ENCODE results near the gene PHF21B.
"Not testable (repeated sequence)": the region's sequence is repeated elsewhere in the genome, so short reads cannot be mapped to it uniquely, and the experiment has no call there.

The PHF21B gene

DNA sequence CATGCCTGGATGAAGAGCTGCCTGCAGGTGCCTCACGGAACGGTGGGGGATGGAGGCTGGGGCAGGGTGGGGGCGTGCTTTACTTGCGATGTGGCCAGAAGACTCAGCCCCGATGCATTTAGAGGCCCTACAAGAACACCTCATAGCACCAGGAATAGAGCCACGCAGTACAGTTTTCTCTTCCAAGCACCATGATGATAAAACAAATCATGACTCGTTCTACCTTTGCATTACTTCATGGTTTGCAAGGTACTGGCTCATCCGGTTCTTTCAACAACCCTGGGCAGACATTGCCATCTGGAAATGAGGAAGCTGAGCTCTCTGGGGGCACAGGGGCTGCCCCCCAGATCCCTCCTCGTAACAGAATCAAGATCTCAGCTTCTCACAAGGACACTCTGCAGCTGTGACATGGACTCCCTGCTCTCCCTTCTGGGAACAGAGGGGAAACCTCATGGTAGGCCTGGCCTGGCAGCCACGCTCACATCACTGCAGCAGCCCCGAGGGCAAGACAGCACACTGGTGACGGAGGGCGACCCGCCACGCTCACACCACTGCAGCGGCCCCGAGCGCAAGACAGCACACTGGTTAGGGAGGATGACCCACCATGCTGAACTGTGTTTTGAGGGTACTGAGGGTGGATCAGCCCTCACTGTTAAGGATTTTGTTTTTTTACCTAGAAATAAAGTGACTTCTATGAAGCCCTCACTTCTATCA, 46.9 kb downstream of the PHF21B start:
- H3K9me3 ChIP-seq (ENCODE audit: severe bottlenecking), result no peaks in the 10 kb centered on the region
- no peak overlapping the region for H3K4me3 ChIP-seq (ENCODE audit: severe bottlenecking)
- TF ChIP-seq, protein P1, sequence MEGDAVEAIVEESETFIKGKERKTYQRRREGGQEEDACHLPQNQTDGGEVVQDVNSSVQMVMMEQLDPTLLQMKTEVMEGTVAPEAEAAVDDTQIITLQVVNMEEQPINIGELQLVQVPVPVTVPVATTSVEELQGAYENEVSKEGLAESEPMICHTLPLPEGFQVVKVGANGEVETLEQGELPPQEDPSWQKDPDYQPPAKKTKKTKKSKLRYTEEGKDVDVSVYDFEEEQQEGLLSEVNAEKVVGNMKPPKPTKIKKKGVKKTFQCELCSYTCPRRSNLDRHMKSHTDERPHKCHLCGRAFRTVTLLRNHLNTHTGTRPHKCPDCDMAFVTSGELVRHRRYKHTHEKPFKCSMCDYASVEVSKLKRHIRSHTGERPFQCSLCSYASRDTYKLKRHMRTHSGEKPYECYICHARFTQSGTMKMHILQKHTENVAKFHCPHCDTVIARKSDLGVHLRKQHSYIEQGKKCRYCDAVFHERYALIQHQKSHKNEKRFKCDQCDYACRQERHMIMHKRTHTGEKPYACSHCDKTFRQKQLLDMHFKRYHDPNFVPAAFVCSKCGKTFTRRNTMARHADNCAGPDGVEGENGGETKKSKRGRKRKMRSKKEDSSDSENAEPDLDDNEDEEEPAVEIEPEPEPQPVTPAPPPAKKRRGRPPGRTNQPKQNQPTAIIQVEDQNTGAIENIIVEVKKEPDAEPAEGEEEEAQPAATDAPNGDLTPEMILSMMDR (IDR thresholded peaks at IDR 0.05; ENCODE audit: poor library complexity, severe bottlenecking), result no peak
- no peaks in the 10 kb centered on the region for H3K36me3 ChIP-seq (ENCODE audit: low read depth)
- ATAC-seq (ENCODE audit: low read depth) (no peak), DNase-seq (ENCODE audit: low spot score) (no peak)
- no peaks in the 10 kb centered on the region for H3K4me1 ChIP-seq (ENCODE audit: insufficient read depth, poor library complexity, severe bottlenecking)
- H3K27me3 ChIP-seq (ENCODE audit: insufficient read depth, poor library complexity, severe bottlenecking), result no peaks in the 10 kb centered on the region
- H3K27ac ChIP-seq (ENCODE audit: poor library complexity, severe bottlenecking), result no peak overlapping the region

DNA sequence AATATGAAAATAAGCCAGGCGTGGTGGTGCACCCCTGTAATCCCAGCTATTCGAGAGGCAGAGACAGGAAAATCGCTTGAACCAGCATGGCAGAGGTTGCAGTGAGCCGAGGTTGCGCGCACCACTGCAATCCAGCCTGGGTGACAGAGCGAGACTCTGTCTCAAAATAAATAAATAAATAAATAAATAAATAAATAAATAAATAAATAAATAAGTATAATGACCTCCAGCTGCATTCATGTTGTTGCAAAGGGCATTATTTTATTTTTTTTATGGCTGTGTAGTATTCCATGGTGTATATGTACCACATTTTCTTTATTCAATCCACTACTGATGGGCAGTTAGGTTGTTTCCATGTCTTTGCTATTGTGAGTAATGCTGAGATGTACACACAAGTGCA, 48.1 kb downstream of the PHF21B start:
- H3K4me1 ChIP-seq (ENCODE audit: insufficient read depth, poor library complexity, severe bottlenecking), result not testable (repeated sequence)

DNA sequence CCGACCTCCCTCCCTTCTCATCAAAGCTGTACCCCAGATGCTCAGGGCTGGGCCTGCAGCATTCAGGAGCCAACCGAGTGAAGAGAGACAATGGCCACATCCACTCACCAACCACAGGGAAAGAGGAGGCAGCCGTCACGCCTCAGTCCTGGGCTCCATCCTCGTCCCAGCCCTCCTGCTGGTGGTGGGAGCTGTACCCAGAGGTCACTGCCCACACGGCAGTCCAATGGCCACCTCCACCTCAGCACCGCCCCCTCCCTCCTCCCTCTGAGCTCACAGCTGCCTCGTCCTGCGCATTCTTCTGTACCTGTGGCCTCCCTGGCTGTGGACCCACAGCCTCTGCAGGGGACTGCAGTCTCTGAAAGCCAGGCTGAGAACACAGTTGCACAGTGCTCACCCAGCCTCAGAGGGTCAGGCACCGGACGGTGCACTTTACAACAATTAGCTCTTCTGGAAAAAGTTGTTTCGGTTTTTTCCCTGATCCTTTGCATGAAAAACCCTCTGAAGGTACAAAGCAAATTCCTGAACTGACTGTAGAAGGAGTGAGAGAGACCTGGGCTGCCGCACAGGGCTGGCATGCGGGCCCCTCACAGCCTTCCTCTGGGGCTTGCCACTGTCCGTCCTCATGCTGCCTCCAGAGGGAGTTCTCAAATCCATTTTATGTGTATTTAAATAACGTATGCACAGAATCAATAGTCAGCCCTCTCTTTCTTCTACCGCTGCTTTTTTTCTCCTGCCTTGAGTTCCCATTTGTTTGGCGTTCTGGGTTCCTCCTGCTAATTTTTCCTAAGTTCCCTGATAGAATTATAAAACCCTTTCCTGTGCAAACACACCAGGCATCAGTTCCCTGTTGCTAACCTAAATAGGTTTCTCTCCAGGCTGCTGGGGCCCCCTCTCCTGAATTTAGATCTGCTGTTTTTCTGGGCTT, 52.7 kb downstream of the PHF21B start:
- no peak for ATAC-seq (ENCODE audit: low read depth)
- H3K4me1 ChIP-seq (ENCODE audit: insufficient read depth, poor library complexity, severe bottlenecking), result no peaks in the 10 kb centered on the region
- peaks cover 15% of the 10 kb centered on the region for H3K27me3 ChIP-seq (ENCODE audit: insufficient read depth, poor library complexity, severe bottlenecking)

More for the DNA sequence above, 48.1 kb downstream of the PHF21B start:
- H3K9me3 ChIP-seq (ENCODE audit: severe bottlenecking); H3K27ac ChIP-seq (ENCODE audit: poor library complexity, severe bottlenecking); ATAC-seq (ENCODE audit: low read depth); H3K27me3 ChIP-seq (ENCODE audit: insufficient read depth, poor library complexity, severe bottlenecking); H3K36me3 ChIP-seq (ENCODE audit: low read depth); DNase-seq (ENCODE audit: low spot score); H3K4me3 ChIP-seq (ENCODE audit: severe bottlenecking): not testable (repeated sequence)

DNA sequence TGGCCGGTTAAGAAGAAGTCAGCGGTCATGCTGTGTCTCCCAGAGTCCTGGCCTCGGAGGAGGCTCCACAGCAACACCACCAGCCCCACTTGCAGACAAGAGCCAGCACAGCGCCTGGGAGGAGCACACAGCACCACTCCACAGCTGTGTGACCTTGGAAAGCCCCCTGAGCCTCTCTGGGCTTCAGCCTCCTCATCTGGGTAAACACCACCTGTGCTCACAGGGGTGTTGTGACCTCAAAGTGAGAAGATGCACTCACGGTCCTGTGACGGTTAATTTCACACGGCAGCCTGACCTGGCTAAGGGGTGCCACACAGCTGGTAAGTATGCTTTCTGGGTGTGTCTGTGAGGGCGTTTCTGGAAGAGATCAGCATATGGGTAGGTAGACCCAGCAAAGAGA, 54.7 kb downstream of the PHF21B start:
- no peaks in the 10 kb centered on the region for H3K36me3 ChIP-seq (ENCODE audit: low read depth)
- no peak for DNase-seq (ENCODE audit: low spot score)
- TF ChIP-seq, protein P1 (IDR thresholded peaks at IDR 0.05; ENCODE audit: poor library complexity, severe bottlenecking), result no peak
- ATAC-seq (ENCODE audit: low read depth), result no peak
- no peaks in the 10 kb centered on the region for H3K9me3 ChIP-seq (ENCODE audit: severe bottlenecking)
- no peak overlapping the region for H3K4me3 ChIP-seq (ENCODE audit: severe bottlenecking)
- H3K27me3 ChIP-seq (ENCODE audit: insufficient read depth, poor library complexity, severe bottlenecking), result peaks cover 15% of the 10 kb centered on the region
- no peaks in the 10 kb centered on the region for H3K4me1 ChIP-seq (ENCODE audit: insufficient read depth, poor library complexity, severe bottlenecking)
- H3K27ac ChIP-seq (ENCODE audit: poor library complexity, severe bottlenecking), result no peak overlapping the region

More for the DNA sequence above, 52.7 kb downstream of the PHF21B start:
- TF ChIP-seq, protein P1 (IDR thresholded peaks at IDR 0.05; ENCODE audit: poor library complexity, severe bottlenecking), result no peak
- no peak for DNase-seq (ENCODE audit: low spot score)
- no peaks in the 10 kb centered on the region for H3K36me3 ChIP-seq (ENCODE audit: low read depth)
- no peak overlapping the region for H3K4me3 ChIP-seq (ENCODE audit: severe bottlenecking)
- H3K9me3 ChIP-seq (ENCODE audit: severe bottlenecking), result no peaks in the 10 kb centered on the region
- no peak overlapping the region for H3K27ac ChIP-seq (ENCODE audit: poor library complexity, severe bottlenecking)

DNA sequence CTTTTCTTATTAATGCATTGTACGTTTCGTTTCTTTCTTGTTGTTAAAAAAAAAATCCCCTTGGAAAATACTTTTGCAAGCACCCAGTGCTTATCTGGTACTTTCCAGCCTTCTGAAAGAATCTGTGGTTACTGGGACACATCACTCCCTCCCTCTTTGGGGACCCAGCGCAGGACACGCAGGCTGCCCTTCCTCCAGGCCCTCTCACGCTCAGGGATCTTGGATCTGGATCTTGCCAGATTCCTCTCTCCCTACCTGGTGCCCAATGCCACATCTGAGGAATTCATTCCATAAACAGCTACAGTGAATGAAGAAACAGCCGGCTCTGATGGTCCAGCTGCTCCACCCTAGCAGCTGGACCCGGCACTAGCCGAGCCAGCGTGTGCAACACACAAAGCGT, 55.7 kb downstream of the PHF21B start:
- DNase-seq (ENCODE audit: low spot score) (no peak), ATAC-seq (ENCODE audit: low read depth) (no peak)
- H3K36me3 ChIP-seq (ENCODE audit: low read depth), result no peaks in the 10 kb centered on the region
- no peak overlapping the region for H3K4me3 ChIP-seq (ENCODE audit: severe bottlenecking)
- peaks cover 15% of the 10 kb centered on the region for H3K27me3 ChIP-seq (ENCODE audit: insufficient read depth, poor library complexity, severe bottlenecking)
- TF ChIP-seq, protein P1 (IDR thresholded peaks at IDR 0.05; ENCODE audit: poor library complexity, severe bottlenecking), result no peak
- no peaks in the 10 kb centered on the region for H3K4me1 ChIP-seq (ENCODE audit: insufficient read depth, poor library complexity, severe bottlenecking)
- no peaks in the 10 kb centered on the region for H3K9me3 ChIP-seq (ENCODE audit: severe bottlenecking)
- no peak overlapping the region for H3K27ac ChIP-seq (ENCODE audit: poor library complexity, severe bottlenecking)
